BJ (cell line): ENCODE measurements around the gene LCORL. TPM values are rescaled to one million over a fixed set of nuclear protein-coding genes. Genes with fewer than 3 reads are reported as not detected.

Experiments
- CTCF ChIA-PET: fragments of 350-600 bp; formaldehyde crosslinking; extraction: SDS; loops from one replicate; lab custom pipeline; 2021; ENCODE audit warnings: antibody characterized with exemption, inconsistent platforms; lab: Yijun Ruan, JAX
- POLR2A ChIA-PET: fragments of 300-600 bp; sonication (Branson Sonifier 250); formaldehyde crosslinking; extraction: SDS; loops from one replicate; lab custom pipeline; 2021; ENCODE audit warnings: antibody characterized with exemption; lab: Charles Lee
- DNase-seq: peaks from one replicate; pipeline ENCODE4 v3.0.0-alpha.2; 2011; ENCODE audit warnings: low read depth
- H3K27me3 ChIP-seq: 2 replicates; pipeline ENCODE4 v1.6.0; 2011; ENCODE audit warnings: low read length; ENCODE audit not compliant: control insufficient read depth, insufficient read depth
- H3K36me3 ChIP-seq: 2 replicates; pipeline ENCODE4 v1.5.1; 2011; ENCODE audit warnings: low read length; ENCODE audit not compliant: control insufficient read depth, insufficient read depth
- H3K4me3 ChIP-seq: 2 replicates; pipeline ENCODE4 v1.5.1; 2011; ENCODE audit warnings: low read depth, mild to moderate bottlenecking, control low read depth, low read length
- CTCF ChIP-seq: IDR thresholded peaks from 2 replicates; pipeline ENCODE4 v1.5.1; 2011; ENCODE audit warnings: low read depth, mild to moderate bottlenecking, control low read depth, inconsistent platforms, low read length, moderate library complexity; ENCODE audit not compliant: insufficient read depth
- polyA plus RNA-seq: library from polyadenylated mRNA; depleted of rRNA; stranded (reverse); fragments of >200 nt; gene quantifications from 2 replicates; pipeline ENCODE4 v1.2.3, GENCODE V29; 2011

The LCORL gene
- polyA plus RNA-seq, 1 experiment = 2.0 TPM

GRCh38 chr4:17997129-17997528 lies 24.4 kb downstream of the LCORL start:
- POLR2A ChIA-PET = no interaction called here
- no peaks in the 10 kb centered on the region for H3K36me3 ChIP-seq
- H3K27me3 ChIP-seq = no peaks in the 10 kb centered on the region
- no peak for DNase-seq
- CTCF ChIA-PET = no interaction called here
- H3K4me3 ChIP-seq = no peak overlapping the region
- no peak for TF ChIP-seq CTCF

- H3K36me3 ChIP-seq = no peaks in the 10 kb centered on the region
- ChIA-PET POLR2A (no interaction called here), CTCF (interaction anchor here (0.7 to 1.4 kb wide), 2 partner anchors 16 to 86 kb away, joined by 3 to 4 read pairs; no protein-coding TSS in a partner anchor)
- H3K27me3 ChIP-seq = no peaks in the 10 kb centered on the region
- no peak overlapping the region for H3K4me3 ChIP-seq
- DNase-seq = no peak
- TF ChIP-seq CTCF = no peak
Measured at GRCh38 chr4:17995165-17995564, 26.4 kb downstream of the LCORL start.

- no peak overlapping the region for H3K4me3 ChIP-seq
- H3K36me3 ChIP-seq = no peaks in the 10 kb centered on the region
- POLR2A ChIA-PET = no interaction called here
- CTCF ChIA-PET = no interaction called here
- H3K27me3 ChIP-seq = no peaks in the 10 kb centered on the region
- DNase-seq = no peak
- TF ChIP-seq CTCF = no peak
Measured at GRCh38 chr4:17985832-17986231, 35.7 kb downstream of the LCORL start.

GRCh38 chr4:17981063-17981462 lies 40.5 kb downstream of the LCORL start:
- ChIA-PET CTCF (interaction anchor here (0.6 to 1.0 kb wide), 2 partner anchors 9 to 143 kb away, joined by 3 to 4 read pairs; no protein-coding TSS in a partner anchor), POLR2A (no interaction called here)
- Histone ChIP-seq H3K4me3 (no peak overlapping the region), H3K36me3 (no peaks in the 10 kb centered on the region), H3K27me3 (no peaks in the 10 kb centered on the region)
- no peak for DNase-seq
- TF ChIP-seq CTCF = no peak

GRCh38 chr4:17968721-17969120 lies 52.8 kb downstream of the LCORL start:
- ChIA-PET POLR2A (no interaction called here), CTCF (no interaction called here)
- Histone ChIP-seq H3K4me3 (no peak overlapping the region), H3K27me3 (no peaks in the 10 kb centered on the region), H3K36me3 (no peaks in the 10 kb centered on the region)
- DNase-seq = no peak
- no peak for TF ChIP-seq CTCF
